A549 (cell line): Measurements from ENCODE around the gene FBXO31. TPM values are rescaled to one million over a fixed set of nuclear protein-coding genes. Genes with fewer than 3 reads are reported as not detected.

ENCODE experiments used
- ATAC-seq, 2 experiments: fragments of 200-7000 bp in 1 of 2; fragments of >200 bp in 1 of 2; cut with Nextera tagmentation in 1 of 2; cut with Tn5 transposase in 1 of 2; 3 replicates each; pipeline versions ENCODE4 v1.8.0 to v1.9.1; 2018 to 2020; ENCODE audit warnings: mild to moderate bottlenecking in 1 of 2, moderate library complexity in 1 of 2
- CTCF ChIA-PET: fragments of 300-600 bp; sonication (Branson Sonifier 250); formaldehyde crosslinking; extraction: SDS; loops from one replicate; lab custom pipeline; 2021; ENCODE audit warnings: antibody characterized with exemption, inconsistent platforms; lab: Yijun Ruan, JAX
- POLR2A ChIA-PET: fragments of 350-600 bp; formaldehyde crosslinking; extraction: SDS; loops from one replicate; lab custom pipeline; 2021; ENCODE audit warnings: antibody characterized with exemption, inconsistent platforms; lab: Yijun Ruan, JAX
- DNase-seq, 2 experiments: peaks; one replicate each; pipeline versions ENCODE4 v3.0.0 to v3.0.0-alpha.2; 2011 to 2016; ENCODE audit warnings: low read depth in 1 of 2, low spot score in 1 of 2
- FAIRE-seq: peaks from 2 replicates; lab custom pipeline; 2011; peaks lifted over from hg19 to GRCh38; lab: Jason Lieb, UNC
- H3K27ac ChIP-seq, 2 experiments: fragments of >200 bp; sonication (Bioruptor Twin); formaldehyde crosslinking; 3 replicates each; pipeline ENCODE4 v1.5.1; 2016 to 2017
- H3K4me1 ChIP-seq: fragments of >200 bp; sonication (Bioruptor Twin); formaldehyde crosslinking; 3 replicates; pipeline ENCODE4 v1.6.1; 2016
- H3K4me2 ChIP-seq: fragments of >200 bp; sonication (Bioruptor Twin); formaldehyde crosslinking; 3 replicates; pipeline ENCODE4 v1.6.1; 2016
- H3K4me3 ChIP-seq: fragments of >200 bp; sonication (Bioruptor Twin); formaldehyde crosslinking; 3 replicates; pipeline ENCODE4 v1.5.1; 2016
- H3K9me3 ChIP-seq: fragments of >200 bp; sonication (Bioruptor Twin); formaldehyde crosslinking; 3 replicates; pipeline ENCODE4 v1.6.1; 2016
- BHLHE40 ChIP-seq: IDR thresholded peaks from 2 replicates; pipeline ENCODE4 v1.6.1; 2012; ENCODE audit warnings: low read depth, low read length, inconsistent platforms
- CBX2 ChIP-seq: fragments of 200-600 bp; sonication (generic); IDR thresholded peaks from 2 replicates; pipeline ENCODE4 v1.6.1; 2016; ENCODE audit warnings: low read depth, mild to moderate bottlenecking, borderline replicate concordance
- CBX8 ChIP-seq: fragments of 200-600 bp; sonication (generic); IDR thresholded peaks from 2 replicates; pipeline ENCODE4 v1.6.1; 2016
- CEBPB ChIP-seq, 2 experiments: fragments of >200 bp in 1 of 2; sonication (Bioruptor Twin) in 1 of 2; formaldehyde crosslinking in 1 of 2; IDR thresholded peaks; 2 replicates each; pipeline ENCODE4 v1.6.1; 2012 to 2016
- CHD2 ChIP-seq: fragments of 150-350 bp; IDR thresholded peaks from 2 replicates; pipeline ENCODE4 v1.6.1; 2014; ENCODE audit warnings: low read length; ENCODE audit not compliant: partially characterized antibody
- E2F6 ChIP-seq: IDR thresholded peaks from 2 replicates; pipeline ENCODE4 v1.6.1; 2012; ENCODE audit warnings: low read depth, borderline replicate concordance
- EHF ChIP-seq: fragments of 250-450 bp; sonication (Bioruptor Pico); IDR thresholded peaks from 2 replicates; pipeline ENCODE4 v1.5.0; 2020; ENCODE audit warnings: mild to moderate bottlenecking
- EHMT2 ChIP-seq: fragments of 200-600 bp; sonication (generic); IDR thresholded peaks from 2 replicates; pipeline ENCODE4 v1.6.1; 2016; ENCODE audit warnings: antibody characterized with exemption, low read depth, mild to moderate bottlenecking, moderate library complexity
- EP300 ChIP-seq, 2 experiments: fragments of >200 bp; sonication (Bioruptor Twin); formaldehyde crosslinking; IDR thresholded peaks; 2 replicates in 1 of 2; 3 replicates in 1 of 2; pipeline ENCODE4 v1.6.1; 2016 to 2017
- FOSB ChIP-seq: fragments of 250-450 bp; sonication (Bioruptor Pico); IDR thresholded peaks from 2 replicates; pipeline ENCODE4 v1.5.0; 2020; ENCODE audit warnings: mild to moderate bottlenecking, moderate library complexity
- GATA3 ChIP-seq: IDR thresholded peaks from 2 replicates; pipeline ENCODE4 v1.6.1; 2012; ENCODE audit warnings: borderline replicate concordance
- HDAC2 ChIP-seq: fragments of 200-600 bp; sonication (generic); IDR thresholded peaks from 2 replicates; pipeline ENCODE4 v1.6.1; 2016
- HES2 ChIP-seq: fragments of >200 bp; sonication (Bioruptor Twin); formaldehyde crosslinking; IDR thresholded peaks from 2 replicates; pipeline ENCODE4 v1.6.1; 2016
- HMGXB4 ChIP-seq: fragments of 250-450 bp; sonication (Bioruptor Pico); IDR thresholded peaks from 2 replicates; pipeline ENCODE4 v1.5.0; 2021; ENCODE audit warnings: mild to moderate bottlenecking, moderate library complexity, borderline replicate concordance
- HOXA7 ChIP-seq: fragments of 250-450 bp; sonication (Bioruptor Pico); IDR thresholded peaks from 2 replicates; pipeline ENCODE4 v1.5.0; 2020; ENCODE audit warnings: mild to moderate bottlenecking, moderate library complexity
- HOXB5 ChIP-seq: fragments of 250-450 bp; sonication (Bioruptor Pico); IDR thresholded peaks from 2 replicates; pipeline ENCODE4 v1.5.0; 2020; ENCODE audit warnings: mild to moderate bottlenecking, moderate library complexity
- JUN ChIP-seq, 2 experiments: fragments of >200 bp; sonication (Bioruptor Twin); formaldehyde crosslinking; IDR thresholded peaks; 2 replicates in 1 of 2; 3 replicates in 1 of 2; pipeline ENCODE4 v1.6.1; 2016 to 2017
- KDM1A ChIP-seq: fragments of 200-600 bp; sonication (generic); IDR thresholded peaks from 2 replicates; pipeline ENCODE4 v1.6.1; 2016; ENCODE audit warnings: low read depth, mild to moderate bottlenecking
- MAFK ChIP-seq: fragments of 450-650 bp; IDR thresholded peaks from 2 replicates; pipeline ENCODE4 v1.6.1; 2014; ENCODE audit not compliant: partially characterized antibody
- MAZ ChIP-seq: fragments of 150-350 bp; IDR thresholded peaks from 2 replicates; pipeline ENCODE4 v1.6.1; 2014; ENCODE audit warnings: antibody characterized with exemption, low read depth, low read length, borderline replicate concordance
- MYC ChIP-seq: IDR thresholded peaks from 2 replicates; pipeline ENCODE4 v1.6.1; 2012; ENCODE audit warnings: mild to moderate bottlenecking, inconsistent platforms, low read length, improper control_type of control experiment, borderline replicate concordance
- NFE2L2 ChIP-seq: fragments of 150-350 bp; conservative IDR thresholded peaks from 2 replicates; pipeline ENCODE4 v1.6.1; 2014; ENCODE audit warnings: low read length
- PBX3 ChIP-seq: IDR thresholded peaks from 2 replicates; pipeline ENCODE4 v1.6.1; 2012
- RAD21 ChIP-seq, 2 experiments: fragments of >200 bp in 1 of 2; sonication (Bioruptor Twin) in 1 of 2; formaldehyde crosslinking in 1 of 2; IDR thresholded peaks in 1 of 2; conservative IDR thresholded peaks in 1 of 2; 2 replicates in 1 of 2; 3 replicates in 1 of 2; pipeline ENCODE4 v1.6.1; 2012 to 2018; ENCODE audit warnings: inconsistent platforms in 1 of 2
- RARB ChIP-seq: fragments of 250-450 bp; sonication (Bioruptor Pico); IDR thresholded peaks from 2 replicates; pipeline ENCODE4 v1.8.0; 2021; ENCODE audit warnings: mild to moderate bottlenecking, moderate library complexity
- SMC3 ChIP-seq: fragments of >200 bp; sonication (Bioruptor Twin); formaldehyde crosslinking; IDR thresholded peaks from 3 replicates; pipeline ENCODE4 v1.6.1; 2018; ENCODE audit warnings: inconsistent platforms
- TP53 ChIP-seq: fragments of 250-450 bp; sonication (Bioruptor Pico); IDR thresholded peaks from 2 replicates; pipeline ENCODE4 v1.5.0; 2021; ENCODE audit warnings: mild to moderate bottlenecking, moderate library complexity
- ZC3H11A ChIP-seq: fragments of 450-650 bp; IDR thresholded peaks from 2 replicates; pipeline ENCODE4 v1.6.1; 2014; ENCODE audit warnings: antibody characterized with exemption, mild to moderate bottlenecking
- ZFP36 ChIP-seq: fragments of 450-650 bp; IDR thresholded peaks from 2 replicates; pipeline ENCODE4 v1.6.1; 2014; ENCODE audit warnings: borderline replicate concordance; ENCODE audit not compliant: partially characterized antibody
- WGBS: methylation state at CpG from one replicate; pipeline ENCODE4 v1.1.6; 2017; ENCODE audit errors: missing lambda C conversion rate; 5-methylcytosine and 5-hydroxymethylcytosine counted together
- polyA plus RNA-seq, 4 experiments: library from polyadenylated mRNA; depleted of rRNA in 3 of 4; stranded (reverse); fragments of >200 nt; fragmentation: RNase III in 1 of 4; extraction: RNeasy Plus Mini Kit Qiagen cat#74134 plus additional on column Dnase treatment in 1 of 4; gene quantifications; 2 replicates in 3 of 4; 3 replicates in 1 of 4; pipeline ENCODE4 v1.2.3, GENCODE V29; 2011 to 2017

Gene FBXO31
- polyA plus RNA-seq, 2 of the 4 experiments (the other 2 are of a cell fraction) = 10.5 to 11.1 TPM

GRCh38 chr16:87410530-87410929 lies 27.0 kb upstream of the FBXO31 start:
- TF ChIP-seq MAFK (peak; percentile 77), MAZ (no peak)
- 91% methylated on average over 11 of the region's 11 CpGs for WGBS
- ATAC-seq = no peak
- Histone ChIP-seq H3K4me3 (no peak overlapping the region), H3K9me3 (no peaks in the 10 kb centered on the region), H3K27ac (no peak overlapping the region), H3K4me2 (no peak overlapping the region), H3K4me1 (no peaks in the 10 kb centered on the region)
- DNase-seq = no peak
- no peak for FAIRE-seq
- ChIA-PET CTCF (interaction anchor here (1.0 to 1.7 kb wide), 2 partner anchors 161 to 225 kb away, joined by 3 to 12 read pairs; no protein-coding TSS in a partner anchor), POLR2A (no interaction called here)

GRCh38 chr16:87409781-87410180 lies 26.2 kb upstream of the FBXO31 start:
- H3K9me3 ChIP-seq = no peaks in the 10 kb centered on the region
- FAIRE-seq (no peak), DNase-seq (no peak), ATAC-seq (no peak)
- WGBS = 92% methylated on average over 13 of the region's 13 CpGs
- no peaks in the 10 kb centered on the region for H3K4me1 ChIP-seq
- no peak overlapping the region for H3K4me2 ChIP-seq
- ChIA-PET POLR2A (no interaction called here), CTCF (interaction anchor here (1.0 to 1.7 kb wide), 2 partner anchors 161 to 226 kb away, joined by 3 to 12 read pairs; no protein-coding TSS in a partner anchor)
- no peak overlapping the region for H3K4me3 ChIP-seq
- TF ChIP-seq JUN (IDR thresholded peaks at IDR 0.05) (no peak), HOXA7 (no peak), HOXB5 (CRISPR knock-in tag) (no peak), CBX2 (no peak), HES2 (no peak), GATA3 (no peak), CEBPB (IDR thresholded peaks at IDR 0.05) (no peak), SMC3 (no peak), MYC (no peak), EP300 (IDR thresholded peaks at IDR 0.05) (no peak), FOSB (CRISPR knock-in tag) (no peak), RAD21 (conservative IDR thresholded peaks at IDR 0.05 in 1 of 2, IDR thresholded peaks at IDR 0.05 in 1 of 2) (no peak), E2F6 (no peak), BHLHE40 (no peak), TP53 (CRISPR knock-in tag) (no peak), CHD2 (no peak), KDM1A (no peak), EHMT2 (no peak)
- H3K27ac ChIP-seq = no peak overlapping the region

GRCh38 chr16:87409153-87409552 lies 25.6 kb upstream of the FBXO31 start:
- Histone ChIP-seq H3K4me2 (no peak overlapping the region), H3K4me3 (no peak overlapping the region), H3K27ac (no peak overlapping the region), H3K9me3 (no peaks in the 10 kb centered on the region), H3K4me1 (no peaks in the 10 kb centered on the region)
- TF ChIP-seq NFE2L2 = no peak
- no peak for TF ChIP-seq HDAC2
- TF ChIP-seq PBX3 = no peak
- TF ChIP-seq EHF (CRISPR knock-in tag) = no peak
- no peak for TF ChIP-seq FOSB (CRISPR knock-in tag)
- TF ChIP-seq RARB (CRISPR knock-in tag) = no peak
- TF ChIP-seq HOXA7 = no peak
- no peak for TF ChIP-seq HMGXB4 (CRISPR knock-in tag)
- TF ChIP-seq ZFP36 = no peak
- TF ChIP-seq MYC = no peak
- no peak for TF ChIP-seq ZC3H11A
- TF ChIP-seq RAD21 (conservative IDR thresholded peaks at IDR 0.05 in 1 of 2, IDR thresholded peaks at IDR 0.05 in 1 of 2) = no peak
- TF ChIP-seq CHD2 = no peak
- no peak for TF ChIP-seq EP300 (IDR thresholded peaks at IDR 0.05)
- no peak for TF ChIP-seq CEBPB (IDR thresholded peaks at IDR 0.05)
- TF ChIP-seq CBX8 = no peak
- DNase-seq (no peak), FAIRE-seq (no peak), ATAC-seq (no peak)
- 92% methylated on average over 13 of the region's 13 CpGs for WGBS
- ChIA-PET CTCF (interaction anchor here (0.6 to 1.7 kb wide), 2 partner anchors 13 to 227 kb away, joined by 3 to 12 read pairs; no protein-coding TSS in a partner anchor), POLR2A (no interaction called here)
